H9 (cell line): ENCODE results near the gene TSR1. TPM values are rescaled to one million over a fixed set of nuclear protein-coding genes. Genes with fewer than 3 reads are reported as not detected.

Experiments
- DNase-seq: peaks from one replicate; pipeline ENCODE4 v3.0.0-alpha.2; 2017
- H2AFZ ChIP-seq: one replicate; pipeline ENCODE4 v1.6.1; 2013; ENCODE audit warnings: mild to moderate bottlenecking, low read length, control low read depth, moderate library complexity
- H2AK5ac ChIP-seq: 2 replicates; pipeline ENCODE4 v1.6.1; 2013; ENCODE audit warnings: low read length, control low read depth, mixed read lengths; ENCODE audit not compliant: insufficient read length
- H2BK120ac ChIP-seq: one replicate; pipeline ENCODE4 v1.6.1; 2013; ENCODE audit warnings: low read depth, mild to moderate bottlenecking, low read length, control low read depth, inconsistent platforms; ENCODE audit not compliant: poor library complexity, severe bottlenecking
- H2BK12ac ChIP-seq: 2 replicates; pipeline ENCODE4 v1.6.1; 2013; ENCODE audit warnings: low read length, control low read depth, mixed read lengths, low read depth; ENCODE audit not compliant: insufficient read length
- H2BK15ac ChIP-seq: 2 replicates; pipeline ENCODE4 v1.6.1; 2013; ENCODE audit warnings: low read depth, low read length, control low read depth
- H2BK20ac ChIP-seq: one replicate; pipeline ENCODE4 v1.6.1; 2013; ENCODE audit warnings: low read depth, mild to moderate bottlenecking, low read length, control low read depth, inconsistent platforms; ENCODE audit not compliant: poor library complexity, severe bottlenecking
- H2BK5ac ChIP-seq: 2 replicates; pipeline ENCODE4 v1.6.1; 2013; ENCODE audit warnings: low read length, control low read depth, mixed read lengths; ENCODE audit not compliant: insufficient read length
- H3K14ac ChIP-seq: 2 replicates; pipeline ENCODE4 v1.6.1; 2013; ENCODE audit warnings: low read length, control low read depth; ENCODE audit not compliant: insufficient read depth
- H3K18ac ChIP-seq: 2 replicates; pipeline ENCODE4 v1.6.1; 2013; ENCODE audit warnings: low read depth, mild to moderate bottlenecking, mixed read lengths, low read length, control low read depth; ENCODE audit not compliant: insufficient read length
- H3K23ac ChIP-seq: 2 replicates; pipeline ENCODE4 v1.6.1; 2013; ENCODE audit warnings: low read length, control low read depth, mixed read lengths, low read depth; ENCODE audit not compliant: insufficient read length
- H3K23me2 ChIP-seq: 2 replicates; pipeline ENCODE4 v1.6.1; 2013; ENCODE audit warnings: low read depth, mild to moderate bottlenecking, mixed read lengths, low read length, control low read depth; ENCODE audit not compliant: insufficient read length, poor library complexity, severe bottlenecking
- H3K27ac ChIP-seq: 2 replicates; pipeline ENCODE4 v1.5.1; 2013; ENCODE audit warnings: low read length, control low read depth, mixed read lengths, low read depth; ENCODE audit not compliant: insufficient read length
- H3K27me3 ChIP-seq: 2 replicates; pipeline ENCODE4 v1.6.1; 2013; ENCODE audit warnings: low read length, control low read depth, inconsistent platforms; ENCODE audit not compliant: insufficient read depth
- H3K4ac ChIP-seq: 2 replicates; pipeline ENCODE4 v1.6.1; 2013; ENCODE audit warnings: low read depth, mild to moderate bottlenecking, control low read depth, inconsistent platforms, low read length, moderate library complexity
- H3K4me1 ChIP-seq: 2 replicates; pipeline ENCODE4 v1.6.1; 2013; ENCODE audit warnings: low read length, control low read depth, inconsistent platforms; ENCODE audit not compliant: insufficient read depth
- H3K4me2 ChIP-seq: 2 replicates; pipeline ENCODE4 v1.6.1; 2013; ENCODE audit warnings: low read length, control low read depth, mixed read lengths; ENCODE audit not compliant: insufficient read length, insufficient read depth
- H3K56ac ChIP-seq: 2 replicates; pipeline ENCODE4 v1.6.1; 2013; ENCODE audit warnings: low read depth, mild to moderate bottlenecking, mixed read lengths, low read length, control low read depth; ENCODE audit not compliant: insufficient read length
- H3K79me1 ChIP-seq: 2 replicates; pipeline ENCODE4 v1.6.1; 2013; ENCODE audit warnings: low read depth, mild to moderate bottlenecking, moderate library complexity, low read length, control low read depth, inconsistent platforms; ENCODE audit not compliant: insufficient read depth, poor library complexity, severe bottlenecking
- H3K79me2 ChIP-seq: 2 replicates; pipeline ENCODE4 v1.6.1; 2013; ENCODE audit warnings: low read length, control low read depth, inconsistent platforms; ENCODE audit not compliant: insufficient read depth
- H3K9ac ChIP-seq: 2 replicates; pipeline ENCODE4 v1.6.1; 2013; ENCODE audit warnings: low read length, control low read depth, mixed read lengths; ENCODE audit not compliant: insufficient read length; ENCODE audit errors: extremely low read depth
- H3K9me3 ChIP-seq: one replicate; pipeline ENCODE4 v1.6.1; 2013; ENCODE audit warnings: low read depth, low read length, inconsistent platforms; ENCODE audit not compliant: control insufficient read depth
- H3T11ph ChIP-seq: one replicate; pipeline ENCODE4 v1.6.1; 2013; ENCODE audit warnings: mild to moderate bottlenecking, low read length, control low read depth, inconsistent platforms
- H4K20me1 ChIP-seq: one replicate; pipeline ENCODE4 v1.6.1; 2013; ENCODE audit not compliant: control insufficient read depth, insufficient read length, insufficient read depth
- H4K5ac ChIP-seq: 2 replicates; pipeline ENCODE4 v1.6.1; 2013; ENCODE audit warnings: low read depth, mild to moderate bottlenecking, mixed read lengths, low read length, control low read depth; ENCODE audit not compliant: insufficient read length
- H4K8ac ChIP-seq: replicated peaks from 2 replicates; pipeline ENCODE4 v1.6.1; 2013; ENCODE audit warnings: low read length, control low read depth, mixed read lengths, low read depth; ENCODE audit not compliant: insufficient read length
- H4K91ac ChIP-seq: 2 replicates; pipeline ENCODE4 v1.6.1; 2013; ENCODE audit warnings: low read depth, mild to moderate bottlenecking, moderate library complexity, mixed read lengths, low read length, control low read depth; ENCODE audit not compliant: insufficient read length
- H3K27ac Mint-ChIP-seq, 3 experiments: 2 replicates in 2 of 3; 3 replicates in 1 of 3; pipeline ENCODE4 v1.8.0; 2020 to 2021; ENCODE audit warnings: mixed read lengths in 3 of 3, mild to moderate bottlenecking in 1 of 3, moderate library complexity in 1 of 3
- H3K27me3 Mint-ChIP-seq: 2 replicates; pipeline ENCODE4 v1.8.0; 2021; ENCODE audit warnings: low read depth, mild to moderate bottlenecking, moderate library complexity, mixed read lengths
- H3K36me3 Mint-ChIP-seq, 3 experiments: 2 replicates in 2 of 3; 3 replicates in 1 of 3; pipeline ENCODE4 v1.8.0; 2020 to 2021; ENCODE audit warnings: low read depth in 3 of 3, mixed read lengths in 3 of 3; ENCODE audit not compliant: insufficient read depth in 1 of 3
- H3K4me1 Mint-ChIP-seq, 2 experiments: 2 replicates each; pipeline ENCODE4 v1.8.0; 2020; ENCODE audit warnings: mixed read lengths in 2 of 2
- H3K4me3 Mint-ChIP-seq, 2 experiments: 2 replicates in 1 of 2; 3 replicates in 1 of 2; pipeline ENCODE4 v1.8.0; 2020 to 2021; ENCODE audit warnings: mild to moderate bottlenecking in 2 of 2, mixed read lengths in 2 of 2, moderate library complexity in 1 of 2
- H3K9me3 Mint-ChIP-seq, 2 experiments: 2 replicates in 1 of 2; 3 replicates in 1 of 2; pipeline ENCODE4 v1.8.0; 2020; ENCODE audit warnings: mild to moderate bottlenecking in 2 of 2, mixed read lengths in 2 of 2, moderate library complexity in 1 of 2
- CTCF ChIP-seq: fragments of 200-600 bp; sonication (generic); conservative IDR thresholded peaks from 3 replicates; pipeline ENCODE4 v1.8.0; 2021; ENCODE audit warnings: antibody characterized with exemption, mild to moderate bottlenecking
- WGBS: extraction: QIAGEN DNeasy Blood & Tissue Kit; methylation state at CpG from one replicate; pipeline ENCODE4 v1.1.7; 2013; ENCODE audit warnings: missing lambda C conversion rate, low lambda C conversion rate, mixed read lengths; ENCODE audit not compliant: insufficient read length; ENCODE audit errors: extremely low coverage; 5-methylcytosine and 5-hydroxymethylcytosine counted together
- total RNA-seq: library from RNA; stranded (reverse); gene quantifications from 2 replicates; pipeline ENCODE4 v1.2.1, GENCODE V29; 2021

Gene TSR1
- total RNA-seq, 1 experiment from 2014 or later = 81.1 TPM

DNA sequence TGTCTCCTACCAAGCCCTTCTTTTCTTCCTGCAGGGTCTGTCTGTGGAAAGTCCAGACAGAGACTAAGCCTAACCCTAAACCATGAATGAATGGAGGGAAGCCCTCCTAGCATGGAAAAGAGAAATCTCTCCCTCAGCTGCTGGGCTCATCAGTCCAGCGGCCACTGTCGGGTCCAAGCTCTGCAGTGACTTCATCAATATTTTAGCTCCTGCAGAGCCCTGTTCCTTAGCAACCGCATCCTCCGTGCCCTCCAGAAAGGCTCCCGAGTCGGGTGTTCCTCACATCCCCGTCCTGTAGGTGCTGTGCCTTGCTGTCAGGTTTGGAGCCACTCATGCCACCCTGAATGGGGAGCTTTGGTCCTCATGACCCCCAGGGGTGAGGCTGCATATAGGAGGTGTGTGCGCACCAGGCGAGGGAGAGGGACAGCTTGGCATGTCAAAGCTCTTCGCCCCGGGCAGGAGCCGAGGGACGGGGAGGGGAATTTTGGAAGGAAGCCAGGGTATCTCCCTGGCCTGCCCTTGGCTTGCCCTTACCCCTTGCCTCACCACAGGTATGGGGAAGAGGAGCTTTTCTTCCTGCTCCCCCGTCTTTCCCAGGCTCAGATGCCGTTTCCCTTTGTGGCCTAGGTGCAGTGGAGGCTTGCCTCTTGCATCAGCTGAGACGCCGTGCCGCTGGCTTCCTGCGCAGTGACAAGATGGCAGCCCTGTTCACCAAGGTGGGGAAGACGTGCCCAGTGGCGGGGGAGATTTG is 24.9 kb upstream of the TSR1 start:
- no peak for TF ChIP-seq CTCF
- Histone ChIP-seq H3K23ac (no peak overlapping the region), H3K18ac (no peak overlapping the region), H4K8ac (no peak overlapping the region), H4K91ac (no peak overlapping the region), H3K79me2 (no peaks in the 10 kb centered on the region), H2AK5ac (no peak overlapping the region), H3K56ac (no peak overlapping the region), H3K4me1 (0 out of 2 replicates have a peak, but pooled peaks cover 2% of the 10 kb centered on the region), H3K23me2 (no peaks in the 10 kb centered on the region), H2BK15ac (no peak overlapping the region), H3K14ac (no peak overlapping the region), H2BK120ac (no peak overlapping the region), H4K5ac (no peak overlapping the region), H2BK5ac (no peak overlapping the region), H2BK12ac (no peak overlapping the region), H2AFZ (no peak overlapping the region), H3K27ac (no peak overlapping the region), H4K20me1 (no peaks in the 10 kb centered on the region), H3T11ph (no peak overlapping the region), H3K9me3 (no peaks in the 10 kb centered on the region), H3K79me1 (no peaks in the 10 kb centered on the region), H3K9ac (no peak overlapping the region), H3K27me3 (no peaks in the 10 kb centered on the region), H2BK20ac (no peak overlapping the region), H3K4ac (no peak overlapping the region), H3K4me2 (no peak overlapping the region)
- H3K4me3 Mint-ChIP-seq = no peak overlapping the region; a peak in 1 of 5 replicates
- H3K36me3 Mint-ChIP-seq = peaks cover 4 to 18% (median 8%) of the 10 kb centered on the region in 3 experiments; a peak in 6 of 7 replicates
- no CpG with 5 or more reads among the region's 21 CpGs for WGBS
- no peaks in the 10 kb centered on the region for H3K4me1 Mint-ChIP-seq
- H3K27me3 Mint-ChIP-seq = peaks cover 3% of the 10 kb centered on the region; the same call in 1 of the 2 replicates
- no peaks in the 10 kb centered on the region for H3K9me3 Mint-ChIP-seq
- no peak overlapping the region; a peak in 2 of 7 replicates for H3K27ac Mint-ChIP-seq
- DNase-seq = no peak
